ENCODE data around the gene ARSK. TPM values are rescaled to one million over a fixed set of nuclear protein-coding genes. Genes with fewer than 3 reads are reported as not detected.

Gene ARSK
- total and polyA plus RNA-seq, 2 of the 13 experiments (the other 11 are each of a cell fraction or from before 2014, with no cell fraction given) = 7.9 TPM

DNA sequence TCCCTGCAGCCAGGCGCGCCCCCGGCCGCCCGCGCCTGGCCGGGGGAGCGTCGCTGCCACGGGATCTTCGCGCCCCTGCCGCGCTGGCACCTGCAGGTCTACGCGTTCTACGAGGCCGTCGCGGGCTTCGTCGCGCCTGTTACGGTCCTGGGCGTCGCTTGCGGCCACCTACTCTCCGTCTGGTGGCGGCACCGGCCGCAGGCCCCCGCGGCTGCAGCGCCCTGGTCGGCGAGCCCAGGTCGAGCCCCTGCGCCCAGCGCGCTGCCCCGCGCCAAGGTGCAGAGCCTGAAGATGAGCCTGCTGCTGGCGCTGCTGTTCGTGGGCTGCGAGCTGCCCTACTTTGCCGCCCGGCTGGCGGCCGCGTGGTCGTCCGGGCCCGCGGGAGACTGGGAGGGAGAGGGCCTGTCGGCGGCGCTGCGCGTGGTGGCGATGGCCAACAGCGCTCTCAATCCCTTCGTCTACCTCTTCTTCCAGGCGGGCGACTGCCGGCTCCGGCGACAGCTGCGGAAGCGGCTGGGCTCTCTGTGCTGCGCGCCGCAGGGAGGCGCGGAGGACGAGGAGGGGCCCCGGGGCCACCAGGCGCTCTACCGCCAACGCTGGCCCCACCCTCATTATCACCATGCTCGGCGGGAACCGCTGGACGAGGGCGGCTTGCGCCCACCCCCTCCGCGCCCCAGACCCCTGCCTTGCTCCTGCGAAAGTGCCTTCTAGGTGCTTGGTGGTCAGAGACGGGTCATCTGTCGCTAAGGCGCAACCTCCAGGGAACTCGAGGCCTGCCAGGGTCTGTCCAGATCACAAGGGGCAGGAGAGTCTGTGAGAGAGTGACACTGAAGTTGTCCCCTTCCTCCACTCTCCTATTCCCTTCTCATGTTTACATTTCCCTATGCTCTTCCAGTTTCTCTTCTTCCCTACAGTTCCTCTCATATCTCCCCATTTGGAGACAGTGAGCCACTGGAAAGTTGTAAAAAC lies 66.3 kb downstream of the ARSK start (continued):
- TF ChIP-seq, protein P1, sequence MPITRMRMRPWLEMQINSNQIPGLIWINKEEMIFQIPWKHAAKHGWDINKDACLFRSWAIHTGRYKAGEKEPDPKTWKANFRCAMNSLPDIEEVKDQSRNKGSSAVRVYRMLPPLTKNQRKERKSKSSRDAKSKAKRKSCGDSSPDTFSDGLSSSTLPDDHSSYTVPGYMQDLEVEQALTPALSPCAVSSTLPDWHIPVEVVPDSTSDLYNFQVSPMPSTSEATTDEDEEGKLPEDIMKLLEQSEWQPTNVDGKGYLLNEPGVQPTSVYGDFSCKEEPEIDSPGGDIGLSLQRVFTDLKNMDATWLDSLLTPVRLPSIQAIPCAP (CRISPR knock-in tag; IDR thresholded peaks at IDR 0.05; ENCODE audit: low read depth) = no peak
- no peak for TF ChIP-seq SP140L (CRISPR knock-in tag; IDR thresholded peaks at IDR 0.05; ENCODE audit: borderline replicate concordance)
- 0 out of 2 replicates have a peak, but pooled peaks have one; percentile 33 for TF ChIP-seq BCL6 (CRISPR knock-in tag; IDR thresholded peaks at IDR 0.05)
- TF ChIP-seq ZNF550 (CRISPR knock-in tag; IDR thresholded peaks at IDR 0.05; ENCODE audit: borderline replicate concordance) = 0 out of 2 replicates have a peak, but pooled peaks have one; percentile 77
- TF ChIP-seq ZNF33A (CRISPR knock-in tag; IDR thresholded peaks at IDR 0.05; ENCODE audit: borderline replicate concordance) = no peak
- peak; percentile 98 for TF ChIP-seq ZNF800 (CRISPR knock-in tag; IDR thresholded peaks at IDR 0.05)
- TF ChIP-seq ZNF720 (CRISPR knock-in tag; IDR thresholded peaks at IDR 0.05) = no peak
- TF ChIP-seq ZBTB39 (CRISPR knock-in tag; IDR thresholded peaks at IDR 0.05) = peak; percentile 81; the same call in 1 of the 2 replicates
- TF ChIP-seq BORCS8-MEF2B (CRISPR knock-in tag; IDR thresholded peaks at IDR 0.05) = peak; percentile 60; the same call in 1 of the 2 replicates
- TF ChIP-seq RFX5 (IDR thresholded peaks at IDR 0.05; ENCODE audit: low read depth, low read length) = peak; percentile 95
- TF ChIP-seq, protein P2, sequence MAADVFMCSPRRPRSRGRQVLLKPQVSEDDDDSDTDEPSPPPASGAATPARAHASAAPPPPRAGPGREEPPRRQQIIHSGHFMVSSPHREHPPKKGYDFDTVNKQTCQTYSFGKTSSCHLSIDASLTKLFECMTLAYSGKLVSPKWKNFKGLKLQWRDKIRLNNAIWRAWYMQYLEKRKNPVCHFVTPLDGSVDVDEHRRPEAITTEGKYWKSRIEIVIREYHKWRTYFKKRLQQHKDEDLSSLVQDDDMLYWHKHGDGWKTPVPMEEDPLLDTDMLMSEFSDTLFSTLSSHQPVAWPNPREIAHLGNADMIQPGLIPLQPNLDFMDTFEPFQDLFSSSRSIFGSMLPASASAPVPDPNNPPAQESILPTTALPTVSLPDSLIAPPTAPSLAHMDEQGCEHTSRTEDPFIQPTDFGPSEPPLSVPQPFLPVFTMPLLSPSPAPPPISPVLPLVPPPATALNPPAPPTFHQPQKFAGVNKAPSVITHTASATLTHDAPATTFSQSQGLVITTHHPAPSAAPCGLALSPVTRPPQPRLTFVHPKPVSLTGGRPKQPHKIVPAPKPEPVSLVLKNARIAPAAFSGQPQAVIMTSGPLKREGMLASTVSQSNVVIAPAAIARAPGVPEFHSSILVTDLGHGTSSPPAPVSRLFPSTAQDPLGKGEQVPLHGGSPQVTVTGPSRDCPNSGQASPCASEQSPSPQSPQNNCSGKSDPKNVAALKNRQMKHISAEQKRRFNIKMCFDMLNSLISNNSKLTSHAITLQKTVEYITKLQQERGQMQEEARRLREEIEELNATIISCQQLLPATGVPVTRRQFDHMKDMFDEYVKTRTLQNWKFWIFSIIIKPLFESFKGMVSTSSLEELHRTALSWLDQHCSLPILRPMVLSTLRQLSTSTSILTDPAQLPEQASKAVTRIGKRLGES (CRISPR knock-in tag; IDR thresholded peaks at IDR 0.05; ENCODE audit: borderline replicate concordance) = 0 out of 2 replicates have a peak, but pooled peaks have one; percentile 27
- TF ChIP-seq TRIM24 (CRISPR knock-in tag; IDR thresholded peaks at IDR 0.05) = no peak
- TF ChIP-seq ZNF354B (CRISPR knock-in tag; IDR thresholded peaks at IDR 0.05) = 0 out of 2 replicates have a peak, but pooled peaks have one; percentile 47
- 0 out of 2 replicates have a peak, but pooled peaks have one; percentile 50 for TF ChIP-seq ZNF558 (CRISPR knock-in tag; IDR thresholded peaks at IDR 0.05; ENCODE audit: borderline replicate concordance)
- TF ChIP-seq ZNF331 (CRISPR knock-in tag; IDR thresholded peaks at IDR 0.05) = no peak
- no peak for TF ChIP-seq ARNTL (CRISPR knock-in tag; IDR thresholded peaks at IDR 0.05)
- TF ChIP-seq, protein P3, sequence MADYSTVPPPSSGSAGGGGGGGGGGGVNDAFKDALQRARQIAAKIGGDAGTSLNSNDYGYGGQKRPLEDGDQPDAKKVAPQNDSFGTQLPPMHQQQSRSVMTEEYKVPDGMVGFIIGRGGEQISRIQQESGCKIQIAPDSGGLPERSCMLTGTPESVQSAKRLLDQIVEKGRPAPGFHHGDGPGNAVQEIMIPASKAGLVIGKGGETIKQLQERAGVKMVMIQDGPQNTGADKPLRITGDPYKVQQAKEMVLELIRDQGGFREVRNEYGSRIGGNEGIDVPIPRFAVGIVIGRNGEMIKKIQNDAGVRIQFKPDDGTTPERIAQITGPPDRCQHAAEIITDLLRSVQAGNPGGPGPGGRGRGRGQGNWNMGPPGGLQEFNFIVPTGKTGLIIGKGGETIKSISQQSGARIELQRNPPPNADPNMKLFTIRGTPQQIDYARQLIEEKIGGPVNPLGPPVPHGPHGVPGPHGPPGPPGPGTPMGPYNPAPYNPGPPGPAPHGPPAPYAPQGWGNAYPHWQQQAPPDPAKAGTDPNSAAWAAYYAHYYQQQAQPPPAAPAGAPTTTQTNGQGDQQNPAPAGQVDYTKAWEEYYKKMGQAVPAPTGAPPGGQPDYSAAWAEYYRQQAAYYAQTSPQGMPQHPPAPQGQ (CRISPR knock-in tag; IDR thresholded peaks at IDR 0.05; ENCODE audit: borderline replicate concordance) = no peak
- peak; percentile 76 for TF ChIP-seq MYC (CRISPR knock-in tag; IDR thresholded peaks at IDR 0.05; ENCODE audit: borderline replicate concordance)

Data from HepG2 (cell line).